Mucosa of descending colon (tissue), 3 donors: Measurements from ENCODE around the gene JAZF1. TPM values are rescaled to one million over a fixed set of nuclear protein-coding genes. Genes with fewer than 3 reads are reported as not detected.
"Not testable (repeated sequence)": the region's sequence is repeated elsewhere in the genome, so short reads cannot be mapped to it uniquely, and the experiment has no call there.

Experiments used
- ATAC-seq: fragments of 200-7000 bp; cut with Tn5 transposase; one replicate; pipeline ENCODE4 v1.9.1; 2020; ENCODE audit warnings: mild to moderate bottlenecking, moderate library complexity
- DNase-seq, 3 donors: peaks; one replicate each; pipeline ENCODE4 v3.0.0-alpha.2; 2020
- H3K36me3 ChIP-seq: fragments of 200-600 bp; one replicate; pipeline ENCODE4 v1.8.0; 2021; ENCODE audit warnings: low read depth, mild to moderate bottlenecking
- H3K4me1 ChIP-seq: fragments of 200-600 bp; one replicate; pipeline ENCODE4 v1.8.0; 2021; ENCODE audit warnings: low read depth, mild to moderate bottlenecking
- H3K4me3 ChIP-seq: fragments of 200-600 bp; one replicate; pipeline ENCODE4 v1.8.0; 2021; ENCODE audit warnings: mild to moderate bottlenecking
- H3K9me3 ChIP-seq: fragments of 200-600 bp; one replicate; pipeline ENCODE4 v1.8.0; 2021; ENCODE audit warnings: mild to moderate bottlenecking
- intact Hi-C, 2 donors: fragments of 100-400 bp; cut with DNase I in 1 of 2; cut with micrococcal nuclease in 1 of 2; formaldehyde crosslinking; loops; one replicate each; pipeline versions ENCODE4 v1.11.0 to v1.11.1; 2022; cut with DNase I, micrococcal nuclease
- total RNA-seq, 3 donors: library from RNA; stranded (reverse); fragmentation: NEBNext Ultra II Directional in 2 of 3; extraction: Animal tissue kit (Norgen Biotek cat#: 25700) in 2 of 3; gene quantifications; one replicate each; pipeline versions ENCODE4 v1.2.1 to v1.2.4, GENCODE V29; 2021 to 2023
- TF ChIP-seq, protein P1 (sequence below): fragments of 200-600 bp; IDR thresholded peaks from one replicate; pipeline ENCODE4 v1.8.0; 2022; ENCODE audit warnings: antibody characterized with exemption, mild to moderate bottlenecking
- donor health status: DM: no; HTN: no; CAD: no; lungs with moderate emphysema.
- donor health status: DM: no; HTN: no; CAD: no.
- donor health status: DM: no; HTN: yes; CAD: no.

JAZF1 gene
- total RNA-seq, 3 donors from 2014 or later: 4.9 to 68.4 (median 6.4) TPM

GRCh38 chr7:28018856-28019465 lies 161.6 kb downstream of the JAZF1 start:
- no peaks in the 10 kb centered on the region for H3K36me3 ChIP-seq
- TF ChIP-seq, protein P1, sequence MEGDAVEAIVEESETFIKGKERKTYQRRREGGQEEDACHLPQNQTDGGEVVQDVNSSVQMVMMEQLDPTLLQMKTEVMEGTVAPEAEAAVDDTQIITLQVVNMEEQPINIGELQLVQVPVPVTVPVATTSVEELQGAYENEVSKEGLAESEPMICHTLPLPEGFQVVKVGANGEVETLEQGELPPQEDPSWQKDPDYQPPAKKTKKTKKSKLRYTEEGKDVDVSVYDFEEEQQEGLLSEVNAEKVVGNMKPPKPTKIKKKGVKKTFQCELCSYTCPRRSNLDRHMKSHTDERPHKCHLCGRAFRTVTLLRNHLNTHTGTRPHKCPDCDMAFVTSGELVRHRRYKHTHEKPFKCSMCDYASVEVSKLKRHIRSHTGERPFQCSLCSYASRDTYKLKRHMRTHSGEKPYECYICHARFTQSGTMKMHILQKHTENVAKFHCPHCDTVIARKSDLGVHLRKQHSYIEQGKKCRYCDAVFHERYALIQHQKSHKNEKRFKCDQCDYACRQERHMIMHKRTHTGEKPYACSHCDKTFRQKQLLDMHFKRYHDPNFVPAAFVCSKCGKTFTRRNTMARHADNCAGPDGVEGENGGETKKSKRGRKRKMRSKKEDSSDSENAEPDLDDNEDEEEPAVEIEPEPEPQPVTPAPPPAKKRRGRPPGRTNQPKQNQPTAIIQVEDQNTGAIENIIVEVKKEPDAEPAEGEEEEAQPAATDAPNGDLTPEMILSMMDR: no peak
- no peak for ATAC-seq
- no peaks in the 10 kb centered on the region for H3K4me1 ChIP-seq
- no peak overlapping the region for H3K4me3 ChIP-seq
- DNase-seq: no peak
- intact Hi-C loops: no loop called here
- no peaks in the 10 kb centered on the region for H3K9me3 ChIP-seq

GRCh38 chr7:28018446-28018845 lies 162.1 kb downstream of the JAZF1 start:
- Histone ChIP-seq H3K36me3 (no peaks in the 10 kb centered on the region), H3K9me3 (no peaks in the 10 kb centered on the region), H3K4me1 (no peaks in the 10 kb centered on the region), H3K4me3 (no peak overlapping the region)
- TF ChIP-seq, protein P1: no peak
- ATAC-seq (no peak), DNase-seq (no peak)
- intact Hi-C loops: no loop called here

DNA sequence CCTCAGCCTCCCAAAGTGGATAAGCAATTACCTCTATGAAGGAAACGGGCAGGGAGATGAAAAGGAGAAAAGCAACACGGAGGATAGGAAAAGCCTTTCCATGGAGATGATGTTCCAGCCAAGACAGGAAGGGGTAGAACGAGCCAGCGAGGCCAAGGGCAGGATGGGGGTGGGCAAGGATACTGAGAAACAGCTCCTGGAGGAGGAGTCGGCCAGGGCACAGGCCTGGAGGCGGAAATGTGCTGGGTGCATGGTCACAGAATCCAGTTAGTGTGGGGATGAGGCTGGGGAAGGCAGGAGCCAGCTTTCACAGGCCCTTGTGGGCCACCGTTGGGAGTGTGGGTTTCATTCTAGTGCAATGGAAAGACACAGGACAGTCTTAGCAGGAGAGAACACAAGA lies 162.6 kb downstream of the JAZF1 start:
- Histone ChIP-seq H3K36me3 (no peaks in the 10 kb centered on the region), H3K4me1 (no peaks in the 10 kb centered on the region), H3K9me3 (no peaks in the 10 kb centered on the region), H3K4me3 (no peak overlapping the region)
- DNase-seq: no peak
- intact Hi-C loops: no loop called here
- TF ChIP-seq, protein P1: no peak
- no peak for ATAC-seq

- H3K36me3 ChIP-seq: no peaks in the 10 kb centered on the region
- intact Hi-C loops: no loop called here
- no peaks in the 10 kb centered on the region for H3K9me3 ChIP-seq
- DNase-seq (no peak), ATAC-seq (no peak)
- TF ChIP-seq, protein P1: no peak
- H3K4me3 ChIP-seq: no peak overlapping the region
- H3K4me1 ChIP-seq: no peaks in the 10 kb centered on the region
These were observed 163.2 kb downstream of the JAZF1 start for GRCh38 chr7:28017372-28017771.

- H3K9me3 ChIP-seq: no peaks in the 10 kb centered on the region
- intact Hi-C loops: no loop called here
- H3K4me1 ChIP-seq: no peaks in the 10 kb centered on the region
- ATAC-seq (no peak), DNase-seq (no peak)
- TF ChIP-seq, protein P1: no peak
- no peak overlapping the region for H3K4me3 ChIP-seq
- no peaks in the 10 kb centered on the region for H3K36me3 ChIP-seq
These were observed 164.3 kb downstream of the JAZF1 start for GRCh38 chr7:28016297-28016696.

DNA sequence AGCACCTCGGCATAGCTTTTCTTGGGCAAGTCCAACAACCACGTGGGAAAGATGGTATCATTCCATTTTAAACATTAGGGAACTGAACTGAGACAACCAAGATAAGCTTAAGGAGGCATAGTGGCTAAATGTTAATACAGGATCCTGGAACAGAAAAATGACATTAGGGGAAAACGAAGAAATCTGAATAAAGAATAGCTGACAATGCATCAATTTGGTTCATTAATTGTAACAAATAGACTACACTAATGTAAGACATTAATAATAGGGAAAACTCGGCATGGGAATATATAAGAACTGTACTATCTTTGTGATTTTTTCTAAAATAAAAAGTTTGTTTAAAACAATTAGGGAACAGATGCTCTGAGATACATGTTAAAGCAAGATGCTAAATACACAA lies 165.4 kb downstream of the JAZF1 start:
- H3K4me3 ChIP-seq: no peak overlapping the region
- intact Hi-C loops: no loop called here
- TF ChIP-seq, protein P1: no peak
- DNase-seq: no peak
- H3K9me3 ChIP-seq: no peaks in the 10 kb centered on the region
- H3K36me3 ChIP-seq: no peaks in the 10 kb centered on the region
- no peak for ATAC-seq
- no peaks in the 10 kb centered on the region for H3K4me1 ChIP-seq

DNA sequence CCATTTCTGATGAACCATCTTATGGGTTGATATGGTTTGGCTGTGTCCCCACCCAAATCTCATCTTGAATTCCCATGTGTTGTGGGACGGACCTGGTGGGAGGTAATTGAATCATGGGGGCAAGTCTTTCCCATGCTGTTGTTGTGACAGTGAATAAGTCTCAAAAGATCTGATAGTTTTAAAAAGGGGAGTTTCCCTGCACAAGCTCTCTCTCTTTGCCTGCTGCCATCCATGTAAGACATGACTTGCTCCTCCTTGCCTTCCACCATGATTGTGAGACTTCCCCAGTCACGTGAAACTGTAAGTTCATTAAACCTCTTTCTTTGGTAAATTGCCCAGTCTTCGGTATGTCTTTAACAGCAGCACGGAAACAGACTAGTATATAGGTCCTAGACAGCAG lies 166.3 kb downstream of the JAZF1 start:
- H3K4me3 ChIP-seq, H3K9me3 ChIP-seq, intact Hi-C loops, H3K4me1 ChIP-seq, DNase-seq, ATAC-seq, H3K36me3 ChIP-seq: not testable (repeated sequence)
